T-cell (primary cell): Measurements from ENCODE around the gene GPATCH1. TPM values are rescaled to one million over a fixed set of nuclear protein-coding genes. Genes with fewer than 3 reads are reported as not detected.

Source experiments
- total RNA-seq, 35 experiments: library from RNA in 6 of 35; stranded (reverse) in 6 of 35; fragments of 120-200 nt in 1 of 35; gene quantifications; one replicate each; pipeline versions ENCODE4 v1.2.1 to v1.2.4 and lab custom pipeline; 2013 to 2026

Gene GPATCH1
- total RNA-seq, 5 donors from 2014 or later (not counting 1 experiment from before 2014, with no cell fraction given), result 11.8 to 17.6 (median 14.3) TPM

Other genes with a start within 250 kb of the GPATCH1 start
- under 1 TPM in 4 of 5 donors, not detected in 1; 0.28 to 0.82 (median 0.38) TPM for gene SLC7A9, start 211.4 kb upstream of the GPATCH1 start, total RNA-seq
- gene CEP89, start 109.2 kb upstream of the GPATCH1 start, total RNA-seq, result 10 to 100 TPM in 3 of 5 donors, 1 to 10 TPM in 2; 8.1 to 19.9 (median 16.6) TPM
- gene FAAP24, start 108.9 kb upstream of the GPATCH1 start, total RNA-seq, result 1 to 10 TPM; 1.1 to 3.2 (median 1.7) TPM
- under 1 TPM; 0.16 to 0.66 (median 0.33) TPM for gene RHPN2, start 16.3 kb upstream of the GPATCH1 start, total RNA-seq
- gene WDR88, start 50.9 kb downstream of the GPATCH1 start, total RNA-seq, result under 1 TPM in 2 of 5 donors, not detected in 3; 0.20 to 0.56 TPM
- under 1 TPM in 3 of 5 donors, not detected in 2; 0.13 to 0.55 (median 0.19) TPM for gene LRP3, start 113.1 kb downstream of the GPATCH1 start, total RNA-seq
- gene SLC7A10, start 144.7 kb downstream of the GPATCH1 start, total RNA-seq, result not detected
- 1 to 10 TPM; 1.1 to 2.1 (median 1.8) TPM for gene CEBPA, start 221.4 kb downstream of the GPATCH1 start, total RNA-seq